WI38 (cell line): ENCODE measurements around the gene FAM98B.

Source experiments
- H3K4me3 ChIP-seq: 2 replicates; pipeline ENCODE4 v1.5.1; 2011; ENCODE audit warnings: low read depth, mild to moderate bottlenecking, control low read depth, low read length
- CTCF ChIP-seq: IDR thresholded peaks from 2 replicates; pipeline ENCODE4 v1.5.1; 2012; ENCODE audit warnings: low read depth, mild to moderate bottlenecking, control low read depth, low read length

Gene FAM98B

GRCh38 chr15:38526158-38526557, 72.2 kb downstream of the FAM98B start:
- TF ChIP-seq CTCF = no peak
- H3K4me3 ChIP-seq = no peak overlapping the region

GRCh38 chr15:38528294-38528693, 74.4 kb downstream of the FAM98B start:
- no peak overlapping the region for H3K4me3 ChIP-seq
- no peak for TF ChIP-seq CTCF

GRCh38 chr15:38530113-38530512, 76.2 kb downstream of the FAM98B start:
- no peak for TF ChIP-seq CTCF
- H3K4me3 ChIP-seq = no peak overlapping the region

- no peak for TF ChIP-seq CTCF
- H3K4me3 ChIP-seq = no peak overlapping the region
Observed at GRCh38 chr15:38531509-38531908, 77.6 kb downstream of the FAM98B start.

GRCh38 chr15:38532728-38533127, 78.8 kb downstream of the FAM98B start:
- no peak for TF ChIP-seq CTCF
- H3K4me3 ChIP-seq = no peak overlapping the region

- TF ChIP-seq CTCF = no peak
- no peak overlapping the region for H3K4me3 ChIP-seq
Observed at GRCh38 chr15:38533416-38533915, 79.5 kb downstream of the FAM98B start.

- TF ChIP-seq CTCF = no peak
- H3K4me3 ChIP-seq = no peak overlapping the region
Observed at GRCh38 chr15:38533926-38534325, 80.0 kb downstream of the FAM98B start.
